ENCODE data around the gene PEAK3.

The PEAK3 gene

DNA sequence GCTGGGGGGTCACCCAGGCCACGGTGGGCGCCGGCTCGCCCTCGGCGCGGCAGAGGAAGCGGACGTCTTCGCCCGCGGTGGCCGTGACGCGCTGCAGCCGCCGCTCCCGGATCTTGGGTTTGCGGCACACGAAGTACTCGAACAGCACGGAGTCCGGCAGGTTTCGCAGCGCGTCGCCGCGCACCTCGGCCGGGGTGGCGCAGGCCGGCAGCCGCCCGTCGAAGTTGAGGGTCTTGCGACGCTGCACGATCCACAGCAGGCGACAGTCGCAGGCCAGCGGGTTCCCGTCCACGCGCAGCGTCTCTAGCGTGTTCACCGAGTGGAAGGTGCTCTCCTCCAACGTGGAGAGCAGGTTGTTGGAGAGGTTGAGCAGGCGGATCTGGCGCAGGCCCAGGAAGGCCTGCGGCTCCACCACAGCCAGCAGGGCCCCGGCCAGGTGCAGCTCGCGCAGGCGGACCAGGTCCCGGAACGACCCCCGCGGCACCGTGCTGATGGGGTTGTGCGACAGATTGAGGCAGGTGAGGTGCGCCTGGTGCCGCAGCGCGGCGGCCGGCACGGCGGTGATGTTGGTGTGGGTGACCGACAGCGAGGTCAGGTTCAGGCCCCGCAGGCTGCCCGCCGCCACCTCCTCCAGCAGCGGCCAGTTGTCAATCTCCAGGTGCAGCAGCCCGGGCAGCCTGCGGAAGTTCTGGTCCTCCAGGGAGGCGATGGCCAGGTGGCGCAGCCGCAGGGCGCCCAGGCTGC, 8.6 kb upstream of the PEAK3 start:
- H3K4me3 ChIP-seq (ENCODE audit: control insufficient read depth in 1 of 7, extremely low read depth in 1 of 7, insufficient read depth in 4 of 7, low read depth in 2 of 7, low read length in 6 of 7) = peak overlapping the region; percentile 44 to 85 (median 74)
- H3K27ac ChIP-seq (ENCODE audit: insufficient read depth in 1 of 2, low read depth in 1 of 2, low read length in 2 of 2, poor library complexity in 1 of 2, severe bottlenecking in 2 of 2) = peak overlapping the region; percentile 50 to 81
- H3K27me3 ChIP-seq (replicated peaks in 2 of 5; ENCODE audit: control insufficient read depth in 4 of 5, insufficient read depth in 5 of 5, low read length in 4 of 5) = no peaks in the 10 kb centered on the region
- 4% methylated on average over 78 of the region's 82 CpGs for WGBS (ENCODE audit: insufficient coverage)
- H3K36me3 ChIP-seq (ENCODE audit: control insufficient read depth in 4 of 4, insufficient read depth in 4 of 4, low read length in 3 of 4) = peaks cover 0 to 30% (median 15%) of the 10 kb centered on the region in 4 experiments
- ChIA-PET CTCF (interaction anchor here (1.0 to 2.2 kb wide), 4 partner anchors 15 to 43 kb away, joined by 3 to 10 read pairs (median 3); no protein-coding TSS in a partner anchor), POLR2A (interaction anchor here (0.6 to 1.7 kb wide), 5 partner anchors 11 to 35 kb away, joined by 3 to 7 read pairs (median 6); no protein-coding TSS in a partner anchor)
- H3K4me1 ChIP-seq (ENCODE audit: control extremely low read depth in 1 of 4, control insufficient read depth in 4 of 4, insufficient read depth in 4 of 4, low read length in 3 of 4) = peaks cover 0 to 78% (median 73%) of the 10 kb centered on the region in 4 experiments
- peak in 2 of 3 donors; percentile 72 to 77 for DNase-seq
- H3K9me3 ChIP-seq (ENCODE audit: control extremely low read depth in 1 of 5, control insufficient read depth in 4 of 5, insufficient read depth in 2 of 5, low read depth in 1 of 5, low read length in 4 of 5) = no peaks in the 10 kb centered on the region

DNA sequence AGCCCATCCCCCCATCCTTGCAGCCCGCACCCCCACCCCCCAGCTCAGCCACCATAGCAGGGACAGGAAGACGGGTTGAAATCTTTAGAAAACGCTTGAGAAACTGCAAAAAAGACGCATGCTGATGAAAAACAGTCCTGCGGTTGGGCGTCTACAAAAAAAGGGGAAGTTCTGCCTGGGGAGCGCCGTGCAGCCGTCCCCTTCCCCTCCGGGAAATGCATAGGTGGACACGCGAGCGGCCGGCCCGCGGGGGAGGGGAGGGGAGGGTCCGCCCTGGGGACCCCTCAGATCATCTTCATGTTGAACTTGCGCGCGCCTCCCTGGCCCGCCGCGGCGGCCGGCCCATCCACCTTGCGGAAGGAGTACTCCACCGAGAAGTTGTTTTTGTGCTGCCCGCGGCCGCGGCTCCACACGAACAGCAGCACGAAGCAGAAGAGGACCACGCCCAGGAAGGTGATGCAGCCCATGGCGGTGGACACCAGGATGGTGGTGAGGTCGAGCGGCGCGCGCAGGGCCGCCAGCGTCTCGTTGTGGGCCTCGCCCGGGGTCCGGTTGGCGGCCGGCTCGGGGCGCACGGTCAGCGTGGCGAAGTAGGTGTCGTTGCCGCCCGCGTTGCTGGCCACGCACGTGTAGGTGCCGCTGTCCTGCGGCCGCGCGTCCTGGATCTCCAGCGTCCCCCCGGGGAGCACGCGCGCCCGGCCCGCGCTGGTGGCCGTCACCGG, 7.9 kb upstream of the PEAK3 start:
- Histone ChIP-seq H3K27ac (ENCODE audit: insufficient read depth in 1 of 2, low read depth in 1 of 2, low read length in 2 of 2, poor library complexity in 1 of 2, severe bottlenecking in 2 of 2) (peak overlapping the region; percentile 50 to 81), H3K4me1 (ENCODE audit: control extremely low read depth in 1 of 4, control insufficient read depth in 4 of 4, insufficient read depth in 4 of 4, low read length in 3 of 4) (peaks cover 0 to 76% (median 72%) of the 10 kb centered on the region in 4 experiments), H3K9me3 (ENCODE audit: control extremely low read depth in 1 of 5, control insufficient read depth in 4 of 5, insufficient read depth in 2 of 5, low read depth in 1 of 5, low read length in 4 of 5) (no peaks in the 10 kb centered on the region), H3K4me3 (ENCODE audit: control insufficient read depth in 1 of 7, extremely low read depth in 1 of 7, insufficient read depth in 4 of 7, low read depth in 2 of 7, low read length in 6 of 7) (peak overlapping the region; percentile 44 to 85 (median 74)), H3K27me3 (replicated peaks in 2 of 5; ENCODE audit: control insufficient read depth in 4 of 5, insufficient read depth in 5 of 5, low read length in 4 of 5) (no peaks in the 10 kb centered on the region), H3K36me3 (ENCODE audit: control insufficient read depth in 4 of 4, insufficient read depth in 4 of 4, low read length in 3 of 4) (peaks cover 0 to 23% (median 10%) of the 10 kb centered on the region in 4 experiments)
- CTCF ChIA-PET = interaction anchor here (1.2 to 2.7 kb wide), 5 partner anchors 11 to 44 kb away, joined by 3 to 23 read pairs (median 3); no protein-coding TSS in a partner anchor
- POLR2A ChIA-PET = interaction anchor here (1.0 to 2.9 kb wide), 10 partner anchors 11 to 43 kb away, joined by 3 to 13 read pairs (median 4); no protein-coding TSS in a partner anchor
- under 1% methylated on average over 67 of the region's 74 CpGs for WGBS (ENCODE audit: insufficient coverage)
- DNase-seq = peak; percentile 87 to 96 (median 95)

DNA sequence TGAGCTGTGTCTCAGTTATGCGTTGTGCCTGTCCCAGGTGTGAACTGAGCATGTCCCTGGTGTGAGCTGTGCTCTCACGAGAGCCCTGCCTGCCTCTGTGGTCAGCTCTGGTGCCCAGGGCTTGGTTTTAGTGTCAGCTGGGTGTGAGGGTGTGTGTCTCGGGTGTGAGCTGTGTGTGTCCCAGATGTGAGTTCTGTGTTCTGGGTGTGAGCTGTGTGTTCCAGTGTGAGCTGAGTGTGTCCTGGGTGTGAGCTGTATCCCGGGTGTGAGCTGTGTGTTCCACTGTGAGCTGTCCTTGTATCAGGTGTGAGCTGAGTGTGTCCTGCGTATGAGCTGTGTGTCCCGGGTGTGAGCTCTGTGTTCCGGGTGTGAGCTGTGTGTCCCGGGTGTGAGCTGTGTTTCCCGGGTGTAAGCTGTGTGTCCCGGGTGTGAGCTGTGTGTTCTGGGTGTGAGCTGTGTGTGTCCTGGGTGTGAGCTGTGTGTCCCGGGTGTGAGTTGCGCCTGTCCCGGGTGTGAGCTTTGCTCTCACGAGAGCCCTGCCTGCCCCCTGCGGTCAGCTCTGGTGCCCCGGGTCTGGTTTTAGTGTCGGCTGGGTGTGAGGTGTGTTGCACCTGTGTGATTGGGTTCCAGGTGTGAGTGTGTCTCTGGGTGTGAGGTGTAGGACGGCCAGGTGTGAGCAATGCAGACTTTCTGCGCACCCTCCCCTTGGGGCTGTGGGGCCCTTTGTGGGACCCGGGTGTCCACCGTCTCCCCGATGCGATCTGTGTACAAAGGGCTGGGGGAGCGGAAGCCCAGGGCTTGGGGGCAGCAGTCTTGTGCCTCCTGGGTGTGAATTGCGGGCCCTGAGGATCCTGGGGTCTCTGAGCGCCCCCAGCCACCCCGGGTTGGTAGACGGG, 7.1 kb upstream of the PEAK3 start:
- peak overlapping the region in 5 of 7 experiments; percentile 40 to 85 (median 79) for H3K4me3 ChIP-seq (ENCODE audit: control insufficient read depth in 1 of 7, extremely low read depth in 1 of 7, insufficient read depth in 4 of 7, low read depth in 2 of 7, low read length in 6 of 7)
- H3K9me3 ChIP-seq (ENCODE audit: control extremely low read depth in 1 of 5, control insufficient read depth in 4 of 5, insufficient read depth in 2 of 5, low read depth in 1 of 5, low read length in 4 of 5) = no peaks in the 10 kb centered on the region
- peak in 1 of 3 donors; percentile 46 for DNase-seq
- H3K27ac ChIP-seq (ENCODE audit: insufficient read depth in 1 of 2, low read depth in 1 of 2, low read length in 2 of 2, poor library complexity in 1 of 2, severe bottlenecking in 2 of 2) = peak overlapping the region; percentile 40 to 81
- peaks cover 0 to 18% (median 8%) of the 10 kb centered on the region in 4 experiments for H3K36me3 ChIP-seq (ENCODE audit: control insufficient read depth in 4 of 4, insufficient read depth in 4 of 4, low read length in 3 of 4)
- peaks cover 0 to 72% (median 67%) of the 10 kb centered on the region in 4 experiments for H3K4me1 ChIP-seq (ENCODE audit: control extremely low read depth in 1 of 4, control insufficient read depth in 4 of 4, insufficient read depth in 4 of 4, low read length in 3 of 4)
- CTCF ChIA-PET = interaction anchor here (0.9 to 2.7 kb wide), 6 partner anchors 10 to 96 kb away, joined by 3 to 23 read pairs (median 3); no protein-coding TSS in a partner anchor
- H3K27me3 ChIP-seq (replicated peaks in 2 of 5; ENCODE audit: control insufficient read depth in 4 of 5, insufficient read depth in 5 of 5, low read length in 4 of 5) = no peaks in the 10 kb centered on the region
- POLR2A ChIA-PET = interaction anchor here (1.0 to 2.9 kb wide), 8 partner anchors 10 to 44 kb away, joined by 3 to 13 read pairs (median 4); no protein-coding TSS in a partner anchor
- 31% methylated on average over 22 of the region's 28 CpGs for WGBS (ENCODE audit: insufficient coverage)

DNA sequence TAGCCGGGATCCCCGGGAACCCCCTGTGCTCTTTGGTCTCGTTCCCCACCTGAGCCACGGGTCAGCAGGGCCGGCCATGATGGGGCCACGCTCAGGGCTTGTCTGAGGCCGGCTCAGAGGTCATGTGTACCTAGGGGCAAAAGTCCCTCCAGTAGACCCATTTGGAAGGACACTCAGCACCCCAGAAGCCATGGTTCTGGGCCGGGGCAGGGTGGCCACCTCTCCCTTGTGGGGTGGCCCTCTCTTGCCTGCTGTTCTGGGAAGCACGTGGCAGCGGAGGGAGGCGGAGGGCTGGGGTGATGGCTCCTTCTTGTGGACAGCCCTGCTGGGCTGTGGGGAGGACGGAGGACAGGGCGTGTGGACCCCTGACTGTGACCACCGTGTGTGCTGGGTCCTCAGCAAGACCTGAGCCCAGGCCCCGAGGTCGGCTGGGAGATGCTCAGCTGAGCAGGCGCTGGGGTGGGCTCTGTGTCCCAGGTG, 6.4 kb upstream of the PEAK3 start:
- DNase-seq = peak in 1 of 3 donors; percentile 11
- H3K36me3 ChIP-seq (ENCODE audit: control insufficient read depth in 4 of 4, insufficient read depth in 4 of 4, low read length in 3 of 4) = peaks cover 0 to 11% (median 5%) of the 10 kb centered on the region in 4 experiments
- H3K4me3 ChIP-seq (ENCODE audit: control insufficient read depth in 1 of 7, extremely low read depth in 1 of 7, insufficient read depth in 4 of 7, low read depth in 2 of 7, low read length in 6 of 7) = peak overlapping the region in 2 of 7 experiments; percentile 9 to 85
- no peaks in the 10 kb centered on the region for H3K27me3 ChIP-seq (replicated peaks in 2 of 5; ENCODE audit: control insufficient read depth in 4 of 5, insufficient read depth in 5 of 5, low read length in 4 of 5)
- 96% methylated on average over 14 of the region's 17 CpGs for WGBS (ENCODE audit: insufficient coverage)
- CTCF ChIA-PET = interaction anchor here (0.9 to 2.7 kb wide), 7 partner anchors 13 to 104 kb away, joined by 3 to 23 read pairs (median 3); no protein-coding TSS in a partner anchor
- H3K9me3 ChIP-seq (ENCODE audit: control extremely low read depth in 1 of 5, control insufficient read depth in 4 of 5, insufficient read depth in 2 of 5, low read depth in 1 of 5, low read length in 4 of 5) = no peaks in the 10 kb centered on the region
- POLR2A ChIA-PET = interaction anchor here (0.7 to 2.9 kb wide), 7 partner anchors 9 to 44 kb away, joined by 3 to 13 read pairs (median 5); partner anchors contain the start of genes LSM7 and SPPL2B
- H3K27ac ChIP-seq (ENCODE audit: insufficient read depth in 1 of 2, low read depth in 1 of 2, low read length in 2 of 2, poor library complexity in 1 of 2, severe bottlenecking in 2 of 2) = peak overlapping the region in 1 of 2 experiments; percentile 81
- peaks cover 0 to 65% (median 60%) of the 10 kb centered on the region in 4 experiments for H3K4me1 ChIP-seq (ENCODE audit: control extremely low read depth in 1 of 4, control insufficient read depth in 4 of 4, insufficient read depth in 4 of 4, low read length in 3 of 4)

DNA sequence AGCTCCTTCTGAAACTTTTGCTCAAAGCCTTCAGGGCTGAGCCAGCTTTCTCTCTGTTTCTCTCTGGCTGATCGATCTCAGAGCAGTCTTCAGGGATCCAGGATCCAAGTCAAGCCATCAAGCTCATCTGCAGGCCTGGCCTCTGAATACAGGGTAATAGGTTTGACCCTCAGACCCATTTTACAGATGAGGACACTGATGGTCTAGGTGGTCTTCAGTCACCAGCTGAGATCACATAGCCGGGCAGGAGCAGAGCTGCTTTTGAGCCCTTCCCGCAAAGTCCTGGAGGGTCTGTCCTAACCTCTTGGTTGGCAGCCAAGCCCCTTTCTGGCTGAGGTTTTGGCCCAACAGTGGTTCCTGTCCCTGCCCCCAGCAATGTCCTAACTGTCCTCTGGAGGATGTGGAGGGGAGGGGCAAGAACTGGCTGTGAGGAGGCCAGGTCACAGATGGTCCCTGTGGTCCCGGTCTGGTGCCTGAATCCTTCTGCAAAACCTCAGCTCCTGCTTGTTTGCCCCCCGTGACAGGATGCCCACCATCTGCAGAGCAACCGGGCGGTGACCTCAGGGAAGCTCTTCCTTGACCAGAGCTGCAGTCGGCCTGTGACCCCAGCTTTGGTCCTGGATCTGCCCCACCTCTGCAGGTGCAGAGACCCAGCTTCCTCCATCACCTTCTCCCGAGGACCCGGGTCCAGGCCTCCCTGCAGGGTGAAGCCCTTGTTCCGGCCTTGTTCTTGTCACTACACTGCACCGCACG, 5.8 kb upstream of the PEAK3 start:
- 44% methylated on average over 12 of the region's 13 CpGs for WGBS (ENCODE audit: insufficient coverage)
- peaks cover 0 to 9% (median 3%) of the 10 kb centered on the region in 4 experiments for H3K36me3 ChIP-seq (ENCODE audit: control insufficient read depth in 4 of 4, insufficient read depth in 4 of 4, low read length in 3 of 4)
- no peak overlapping the region for H3K27ac ChIP-seq (ENCODE audit: insufficient read depth in 1 of 2, low read depth in 1 of 2, low read length in 2 of 2, poor library complexity in 1 of 2, severe bottlenecking in 2 of 2)
- ChIA-PET CTCF (interaction anchor here (0.9 to 2.7 kb wide), 5 partner anchors 10 to 105 kb away, joined by 3 to 23 read pairs (median 5); no protein-coding TSS in a partner anchor), POLR2A (interaction anchor here (0.7 to 2.9 kb wide), 6 partner anchors 9 to 45 kb away, joined by 3 to 13 read pairs (median 6); partner anchors contain the start of genes LSM7 and SPPL2B)
- H3K4me3 ChIP-seq (ENCODE audit: control insufficient read depth in 1 of 7, extremely low read depth in 1 of 7, insufficient read depth in 4 of 7, low read depth in 2 of 7, low read length in 6 of 7) = peak overlapping the region in 2 of 7 experiments; percentile 1 to 9
- H3K9me3 ChIP-seq (ENCODE audit: control extremely low read depth in 1 of 5, control insufficient read depth in 4 of 5, insufficient read depth in 2 of 5, low read depth in 1 of 5, low read length in 4 of 5) = no peaks in the 10 kb centered on the region
- H3K4me1 ChIP-seq (ENCODE audit: control extremely low read depth in 1 of 4, control insufficient read depth in 4 of 4, insufficient read depth in 4 of 4, low read length in 3 of 4) = peaks cover 0 to 67% (median 61%) of the 10 kb centered on the region in 4 experiments
- no peaks in the 10 kb centered on the region for H3K27me3 ChIP-seq (replicated peaks in 2 of 5; ENCODE audit: control insufficient read depth in 4 of 5, insufficient read depth in 5 of 5, low read length in 4 of 5)
- DNase-seq = peak in 1 of 3 donors; percentile 47

Measured in common myeloid progenitor, CD34-positive (primary cell).